ENCODE results near the gene PARPBP. TPM values are rescaled to one million over a fixed set of nuclear protein-coding genes. Genes with fewer than 3 reads are reported as not detected.

PARPBP gene
- total RNA-seq, 1 experiment from 2014 or later = 23.0 TPM

DNA sequence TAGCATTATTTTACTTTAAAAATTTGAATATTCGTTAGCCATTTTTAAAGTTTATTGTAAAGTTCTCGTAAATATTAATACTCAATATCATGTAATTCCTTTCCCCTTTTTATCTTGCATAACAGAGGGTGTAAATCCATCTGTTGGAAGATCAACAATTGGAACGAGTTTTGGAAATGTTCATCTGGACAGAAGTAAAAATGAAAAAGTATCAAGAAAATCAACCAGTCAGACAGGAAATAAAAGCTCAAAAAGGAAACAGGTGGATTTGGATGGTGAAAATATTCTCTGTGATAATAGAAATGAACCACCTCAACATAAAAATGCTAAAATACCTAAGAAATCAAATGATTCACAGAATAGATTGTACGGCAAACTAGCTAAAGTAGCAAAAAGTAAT, 75.8 kb downstream of the PARPBP start:
- ATAC-seq (no peak), DNase-seq (no peak)
- H3K9me3 ChIP-seq (ENCODE audit: low read length) = no peaks in the 10 kb centered on the region
- peaks cover 2% of the 10 kb centered on the region; the same call in 1 of the 2 replicates for H3K36me3 ChIP-seq (ENCODE audit: low read depth, low read length)
- H4K20me1 ChIP-seq (ENCODE audit: low read length) = no peaks in the 10 kb centered on the region
- TF ChIP-seq EZH2 (IDR thresholded peaks at IDR 0.05; ENCODE audit: low read length, unreplicated experiment) = no peak
- no peak for TF ChIP-seq EZH2phosphoT487 (IDR thresholded peaks at IDR 0.05; ENCODE audit: borderline replicate concordance, low read length)
- TF ChIP-seq, protein P1, sequence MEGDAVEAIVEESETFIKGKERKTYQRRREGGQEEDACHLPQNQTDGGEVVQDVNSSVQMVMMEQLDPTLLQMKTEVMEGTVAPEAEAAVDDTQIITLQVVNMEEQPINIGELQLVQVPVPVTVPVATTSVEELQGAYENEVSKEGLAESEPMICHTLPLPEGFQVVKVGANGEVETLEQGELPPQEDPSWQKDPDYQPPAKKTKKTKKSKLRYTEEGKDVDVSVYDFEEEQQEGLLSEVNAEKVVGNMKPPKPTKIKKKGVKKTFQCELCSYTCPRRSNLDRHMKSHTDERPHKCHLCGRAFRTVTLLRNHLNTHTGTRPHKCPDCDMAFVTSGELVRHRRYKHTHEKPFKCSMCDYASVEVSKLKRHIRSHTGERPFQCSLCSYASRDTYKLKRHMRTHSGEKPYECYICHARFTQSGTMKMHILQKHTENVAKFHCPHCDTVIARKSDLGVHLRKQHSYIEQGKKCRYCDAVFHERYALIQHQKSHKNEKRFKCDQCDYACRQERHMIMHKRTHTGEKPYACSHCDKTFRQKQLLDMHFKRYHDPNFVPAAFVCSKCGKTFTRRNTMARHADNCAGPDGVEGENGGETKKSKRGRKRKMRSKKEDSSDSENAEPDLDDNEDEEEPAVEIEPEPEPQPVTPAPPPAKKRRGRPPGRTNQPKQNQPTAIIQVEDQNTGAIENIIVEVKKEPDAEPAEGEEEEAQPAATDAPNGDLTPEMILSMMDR (conservative IDR thresholded peaks at IDR 0.05; ENCODE audit: low read depth, low read length) = no peak
- H3K27me3 ChIP-seq (ENCODE audit: low read length) = no peaks in the 10 kb centered on the region
- no TSS peak for BruUV-seq (replicated peaks)
- ChIA-PET POLR2A (ENCODE audit: unreplicated experiment) (no interaction called here), CTCF (no interaction called here)
- intact Hi-C loops (cut with micrococcal nuclease) = no loop called here
- H3K27ac ChIP-seq (ENCODE audit: low read length) = no peak overlapping the region
- no peak overlapping the region for H3K4me3 ChIP-seq (ENCODE audit: low read length)
- H3K9ac ChIP-seq (ENCODE audit: low read length) = no peak overlapping the region
- H3K4me1 ChIP-seq (ENCODE audit: insufficient read depth, low read length) = peaks cover 7% of the 10 kb centered on the region
- no peaks in the 10 kb centered on the region for H3F3A ChIP-seq (ENCODE audit: low read length, unreplicated experiment)
- H2AFZ ChIP-seq (ENCODE audit: low read length) = no peak overlapping the region
- H3K4me2 ChIP-seq (ENCODE audit: low read length) = no peak overlapping the region
- no peaks in the 10 kb centered on the region for H3K9me2 ChIP-seq (replicated peaks; ENCODE audit: low read length)
- no peaks in the 10 kb centered on the region for H3K79me2 ChIP-seq (ENCODE audit: low read length)

DNA sequence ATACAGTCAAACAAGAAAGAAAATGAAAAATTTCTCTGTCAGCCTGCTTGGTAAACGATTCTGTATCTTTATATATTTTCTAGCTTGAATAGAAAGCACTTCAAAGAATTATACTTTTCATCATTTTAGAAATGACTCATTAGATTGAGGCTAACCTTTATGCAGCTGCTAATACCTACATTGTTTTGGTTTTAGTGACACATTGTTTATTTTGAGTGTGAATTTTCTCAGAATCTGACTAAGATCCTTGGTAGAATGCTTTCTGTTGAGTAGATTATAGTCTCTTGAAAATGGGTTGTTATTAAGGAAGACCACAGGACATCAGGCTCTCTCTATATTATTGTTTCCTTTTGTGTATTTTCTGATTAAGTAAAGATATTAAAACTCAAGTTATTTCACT, 77.8 kb downstream of the PARPBP start, which contains the start of gene PMCH:
Gene PMCH (minus strand): TSS at position 45 of the 400 bp plus-strand sequence. CDS start 63 bp downstream, outside the sequence.
- H4K20me1 ChIP-seq (ENCODE audit: low read length) = no peaks in the 10 kb centered on the region
- peaks cover 7% of the 10 kb centered on the region for H3K4me1 ChIP-seq (ENCODE audit: insufficient read depth, low read length)
- H3K4me3 ChIP-seq (ENCODE audit: low read length) = no peak within 1 kb of the TSS
- no peaks in the 10 kb centered on the region for H3K79me2 ChIP-seq (ENCODE audit: low read length)
- intact Hi-C loops (cut with micrococcal nuclease) = no loop called here
- H3K4me2 ChIP-seq (ENCODE audit: low read length) = no peak within 1 kb of the TSS
- H2AFZ ChIP-seq (ENCODE audit: low read length) = no peak within 1 kb of the TSS
- no peak for TF ChIP-seq EZH2 (IDR thresholded peaks at IDR 0.05; ENCODE audit: low read length, unreplicated experiment)
- no peaks in the 10 kb centered on the region for H3K9me2 ChIP-seq (replicated peaks; ENCODE audit: low read length)
- peaks cover 2% of the 10 kb centered on the region; the same call in 1 of the 2 replicates for H3K36me3 ChIP-seq (ENCODE audit: low read depth, low read length)
- BruUV-seq (replicated peaks) = no TSS peak
- ATAC-seq (peak; percentile 77), DNase-seq (peak; percentile 40)
- H3K9ac ChIP-seq (ENCODE audit: low read length) = no peak within 1 kb of the TSS
- POLR2A ChIA-PET (ENCODE audit: unreplicated experiment) = no interaction called here
- no peak within 1 kb of the TSS for H3K27ac ChIP-seq (ENCODE audit: low read length)
- H3F3A ChIP-seq (ENCODE audit: low read length, unreplicated experiment) = no peaks in the 10 kb centered on the region
- no peaks in the 10 kb centered on the region for H3K27me3 ChIP-seq (ENCODE audit: low read length)
- no peaks in the 10 kb centered on the region for H3K9me3 ChIP-seq (ENCODE audit: low read length)
- CTCF ChIA-PET = no interaction called here

DNA sequence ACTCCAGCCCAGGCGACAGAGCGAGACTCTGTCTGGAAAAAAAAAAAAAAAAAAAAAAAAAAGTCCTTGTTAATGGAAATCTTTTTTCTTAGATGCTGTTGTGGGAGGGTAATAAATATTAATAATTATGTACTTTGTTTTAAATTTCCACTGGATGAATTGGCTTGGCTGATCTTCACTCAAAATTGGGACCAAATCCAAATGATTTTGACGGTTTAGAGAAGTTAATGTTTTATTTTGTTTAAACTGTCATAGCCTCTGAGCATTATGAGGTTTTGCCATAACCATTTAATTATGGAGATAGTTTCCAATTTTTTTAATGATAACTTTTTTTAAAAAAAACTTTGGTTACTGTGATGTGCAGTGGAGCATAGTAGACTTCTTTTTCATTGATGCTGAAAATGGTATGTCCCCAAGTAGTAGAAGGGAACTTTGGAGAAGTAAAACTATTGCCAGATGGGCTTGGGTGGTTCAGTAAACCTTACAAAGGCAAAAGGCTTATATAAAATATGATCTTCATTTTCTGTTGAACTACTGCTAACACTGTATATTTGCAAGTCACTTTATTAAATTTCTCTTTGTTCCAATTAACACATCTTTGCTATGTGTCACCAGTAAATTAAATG, 81.6 kb downstream of the PARPBP start:
- H3K4me3 ChIP-seq (ENCODE audit: low read length) = no peak overlapping the region
- CTCF ChIA-PET = no interaction called here
- no peaks in the 10 kb centered on the region for H3K9me3 ChIP-seq (ENCODE audit: low read length)
- H3F3A ChIP-seq (ENCODE audit: low read length, unreplicated experiment) = no peaks in the 10 kb centered on the region
- no peaks in the 10 kb centered on the region for H3K9me2 ChIP-seq (replicated peaks; ENCODE audit: low read length)
- H3K27me3 ChIP-seq (ENCODE audit: low read length) = no peaks in the 10 kb centered on the region
- BruUV-seq (replicated peaks) = no TSS peak
- H3K27ac ChIP-seq (ENCODE audit: low read length) = no peak overlapping the region
- 0 out of 2 replicates have a peak, but pooled peaks cover 2% of the 10 kb centered on the region for H3K36me3 ChIP-seq (ENCODE audit: low read depth, low read length)
- H3K9ac ChIP-seq (ENCODE audit: low read length) = no peak overlapping the region
- DNase-seq = no peak
- H4K20me1 ChIP-seq (ENCODE audit: low read length) = no peaks in the 10 kb centered on the region
- no peak overlapping the region for H2AFZ ChIP-seq (ENCODE audit: low read length)
- H3K4me1 ChIP-seq (ENCODE audit: insufficient read depth, low read length) = peaks cover 7% of the 10 kb centered on the region
- intact Hi-C loops (cut with micrococcal nuclease) = no loop called here
- POLR2A ChIA-PET (ENCODE audit: unreplicated experiment) = no interaction called here
- ATAC-seq = no peak
- no peaks in the 10 kb centered on the region for H3K79me2 ChIP-seq (ENCODE audit: low read length)
- H3K4me2 ChIP-seq (ENCODE audit: low read length) = no peak overlapping the region
- TF ChIP-seq, protein P1 (conservative IDR thresholded peaks at IDR 0.05; ENCODE audit: low read depth, low read length) = no peak
- TF ChIP-seq EZH2 (IDR thresholded peaks at IDR 0.05; ENCODE audit: low read length, unreplicated experiment) (no peak), EZH2phosphoT487 (IDR thresholded peaks at IDR 0.05; ENCODE audit: borderline replicate concordance, low read length) (no peak)
